ENCODE data around the gene RAPGEFL1. TPM values are rescaled to one million over a fixed set of nuclear protein-coding genes. Genes with fewer than 3 reads are reported as not detected.
"Not testable (repeated sequence)": the region's sequence is repeated elsewhere in the genome, so short reads cannot be mapped to it uniquely, and the experiment has no call there.

Gene RAPGEFL1
- total RNA-seq, 1 experiment from 2014 or later: 1.5 TPM

DNA sequence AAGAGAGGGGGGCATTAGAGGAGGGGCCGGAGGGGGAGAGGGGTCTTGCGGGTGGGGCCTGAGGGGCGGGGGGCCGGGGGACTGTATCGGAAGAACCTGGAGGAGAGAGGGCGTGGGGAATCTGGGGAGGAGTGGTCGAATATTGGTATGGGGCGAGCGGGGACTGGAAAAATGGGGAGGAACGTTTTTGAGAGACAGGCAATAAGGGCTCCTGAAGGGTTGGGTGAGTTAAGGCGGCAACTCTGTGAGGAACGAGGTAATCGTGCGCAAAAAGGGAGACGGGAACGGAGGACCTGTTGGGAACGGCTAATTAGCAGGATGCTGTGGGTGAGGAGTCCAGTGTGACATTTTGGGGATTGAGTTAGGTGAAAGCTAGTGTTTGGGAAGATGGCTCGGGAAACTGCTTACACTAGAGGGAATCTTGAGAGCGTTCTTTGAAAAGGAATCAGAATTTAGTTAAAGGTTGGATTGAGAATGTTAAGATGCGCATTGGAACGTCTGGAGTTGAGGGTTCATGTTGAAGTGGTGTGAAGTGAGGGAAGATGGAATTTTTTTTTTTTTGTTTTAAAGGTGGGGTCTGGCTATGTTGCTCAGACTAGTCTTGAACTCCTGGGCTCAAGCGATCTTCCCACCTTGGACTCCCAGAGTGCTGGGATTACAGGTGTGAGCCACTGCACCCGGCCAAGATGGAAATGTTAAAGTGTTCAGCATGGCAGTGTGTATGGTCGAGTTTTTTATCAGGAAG, 42.5 kb downstream of the RAPGEFL1 start:
- H3K4me3 ChIP-seq (ENCODE audit: low read length): peak overlapping the region; percentile 97
- no peaks in the 10 kb centered on the region for H3K4me1 ChIP-seq (ENCODE audit: insufficient read depth, low read length)
- peak overlapping the region; percentile 83 for H3K9ac ChIP-seq (ENCODE audit: low read length)
- no peaks in the 10 kb centered on the region for H3K9me2 ChIP-seq (replicated peaks; ENCODE audit: low read length)
- no peaks in the 10 kb centered on the region for H3K27me3 ChIP-seq (ENCODE audit: low read length)
- ChIA-PET POLR2A (ENCODE audit: unreplicated experiment) (no interaction called here), CTCF (interaction anchor here (0.7 kb wide), 1 partner anchor 98 kb away, joined by 3 read pairs; no protein-coding TSS in a partner anchor)
- no peaks in the 10 kb centered on the region for H3F3A ChIP-seq (ENCODE audit: low read length, unreplicated experiment)
- TSS peak; percentile 73 for BruUV-seq (replicated peaks)
- no peaks in the 10 kb centered on the region for H3K9me3 ChIP-seq (ENCODE audit: low read length)
- DNase-seq (peak; percentile 44), ATAC-seq (peak; percentile 74)
- H3K4me2 ChIP-seq (ENCODE audit: low read length): peak overlapping the region; percentile 94
- H3K79me2 ChIP-seq (ENCODE audit: low read length): peaks cover 41% of the 10 kb centered on the region
- TF ChIP-seq EZH2phosphoT487 (IDR thresholded peaks at IDR 0.05; ENCODE audit: borderline replicate concordance, low read length) (no peak), EZH2 (IDR thresholded peaks at IDR 0.05; ENCODE audit: low read length, unreplicated experiment) (no peak)
- TF ChIP-seq, protein P1, sequence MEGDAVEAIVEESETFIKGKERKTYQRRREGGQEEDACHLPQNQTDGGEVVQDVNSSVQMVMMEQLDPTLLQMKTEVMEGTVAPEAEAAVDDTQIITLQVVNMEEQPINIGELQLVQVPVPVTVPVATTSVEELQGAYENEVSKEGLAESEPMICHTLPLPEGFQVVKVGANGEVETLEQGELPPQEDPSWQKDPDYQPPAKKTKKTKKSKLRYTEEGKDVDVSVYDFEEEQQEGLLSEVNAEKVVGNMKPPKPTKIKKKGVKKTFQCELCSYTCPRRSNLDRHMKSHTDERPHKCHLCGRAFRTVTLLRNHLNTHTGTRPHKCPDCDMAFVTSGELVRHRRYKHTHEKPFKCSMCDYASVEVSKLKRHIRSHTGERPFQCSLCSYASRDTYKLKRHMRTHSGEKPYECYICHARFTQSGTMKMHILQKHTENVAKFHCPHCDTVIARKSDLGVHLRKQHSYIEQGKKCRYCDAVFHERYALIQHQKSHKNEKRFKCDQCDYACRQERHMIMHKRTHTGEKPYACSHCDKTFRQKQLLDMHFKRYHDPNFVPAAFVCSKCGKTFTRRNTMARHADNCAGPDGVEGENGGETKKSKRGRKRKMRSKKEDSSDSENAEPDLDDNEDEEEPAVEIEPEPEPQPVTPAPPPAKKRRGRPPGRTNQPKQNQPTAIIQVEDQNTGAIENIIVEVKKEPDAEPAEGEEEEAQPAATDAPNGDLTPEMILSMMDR (conservative IDR thresholded peaks at IDR 0.05; ENCODE audit: low read depth, low read length): no peak
- peak overlapping the region; percentile 68 for H3K27ac ChIP-seq (ENCODE audit: low read length)
- H2AFZ ChIP-seq (ENCODE audit: low read length): peak overlapping the region; percentile 86
- no peaks in the 10 kb centered on the region for H4K20me1 ChIP-seq (ENCODE audit: low read length)
- intact Hi-C loops (cut with micrococcal nuclease): no loop called here
- no peaks in the 10 kb centered on the region for H3K36me3 ChIP-seq (ENCODE audit: low read depth, low read length)

DNA sequence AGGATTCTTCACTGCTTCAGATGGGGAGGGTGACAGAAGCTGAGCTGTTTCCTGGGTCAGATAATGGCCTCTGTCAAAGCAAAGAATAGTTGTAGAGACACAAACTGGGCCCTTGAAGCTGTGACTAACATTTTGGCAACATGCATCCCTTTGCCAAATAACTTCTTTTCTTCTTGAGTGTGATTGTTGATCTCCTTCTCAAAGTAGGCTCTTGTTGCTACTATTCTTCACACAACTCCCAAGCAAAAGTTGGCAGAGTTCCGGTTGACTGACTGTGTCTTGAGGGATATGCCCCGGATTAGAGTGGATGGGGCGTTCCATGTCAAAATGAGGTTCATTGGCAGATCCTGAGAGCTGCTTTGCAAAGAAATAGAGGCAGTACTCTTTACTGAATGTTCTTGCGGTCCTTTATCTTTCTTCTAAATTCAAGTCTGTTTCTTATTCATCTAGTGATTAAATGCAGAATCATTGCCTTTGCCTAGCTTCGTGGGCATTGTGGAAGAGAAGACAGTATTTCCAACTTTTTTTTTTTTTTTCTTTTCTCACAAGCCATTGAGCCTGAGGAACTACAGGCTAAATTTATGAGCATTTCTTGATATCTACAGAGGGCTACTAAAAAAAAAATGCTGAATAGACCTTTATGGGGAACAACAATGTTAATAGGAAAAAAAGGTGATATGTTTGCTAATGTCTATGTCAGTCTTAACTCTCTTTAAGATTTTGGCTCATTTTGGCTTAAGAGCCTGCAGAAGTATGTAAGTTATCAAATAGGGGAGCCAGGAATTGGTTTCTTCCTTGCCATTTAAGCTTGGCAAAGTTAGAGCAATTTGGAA, 47.7 kb downstream of the RAPGEFL1 start:
- Histone ChIP-seq H3K79me2 (ENCODE audit: low read length) (peaks cover 61% of the 10 kb centered on the region), H3F3A (ENCODE audit: low read length, unreplicated experiment) (no peaks in the 10 kb centered on the region), H3K9me2 (replicated peaks; ENCODE audit: low read length) (no peaks in the 10 kb centered on the region), H3K4me2 (ENCODE audit: low read length) (no peak overlapping the region), H3K9ac (ENCODE audit: low read length) (no peak overlapping the region), H3K9me3 (ENCODE audit: low read length) (no peaks in the 10 kb centered on the region), H4K20me1 (ENCODE audit: low read length) (no peaks in the 10 kb centered on the region), H3K27me3 (ENCODE audit: low read length) (no peaks in the 10 kb centered on the region), H3K4me3 (ENCODE audit: low read length) (no peak overlapping the region), H3K4me1 (ENCODE audit: insufficient read depth, low read length) (no peaks in the 10 kb centered on the region), H2AFZ (ENCODE audit: low read length) (no peak overlapping the region), H3K36me3 (ENCODE audit: low read depth, low read length) (no peaks in the 10 kb centered on the region), H3K27ac (ENCODE audit: low read length) (no peak overlapping the region)
- TSS peak; percentile 0 for BruUV-seq (replicated peaks)
- TF ChIP-seq EZH2phosphoT487 (IDR thresholded peaks at IDR 0.05; ENCODE audit: borderline replicate concordance, low read length) (no peak), EZH2 (IDR thresholded peaks at IDR 0.05; ENCODE audit: low read length, unreplicated experiment) (no peak)
- TF ChIP-seq, protein P1 (conservative IDR thresholded peaks at IDR 0.05; ENCODE audit: low read depth, low read length): no peak
- ATAC-seq (no peak), DNase-seq (no peak)
- ChIA-PET CTCF (no interaction called here), POLR2A (ENCODE audit: unreplicated experiment) (no interaction called here)
- intact Hi-C loops (cut with micrococcal nuclease): no loop called here

DNA sequence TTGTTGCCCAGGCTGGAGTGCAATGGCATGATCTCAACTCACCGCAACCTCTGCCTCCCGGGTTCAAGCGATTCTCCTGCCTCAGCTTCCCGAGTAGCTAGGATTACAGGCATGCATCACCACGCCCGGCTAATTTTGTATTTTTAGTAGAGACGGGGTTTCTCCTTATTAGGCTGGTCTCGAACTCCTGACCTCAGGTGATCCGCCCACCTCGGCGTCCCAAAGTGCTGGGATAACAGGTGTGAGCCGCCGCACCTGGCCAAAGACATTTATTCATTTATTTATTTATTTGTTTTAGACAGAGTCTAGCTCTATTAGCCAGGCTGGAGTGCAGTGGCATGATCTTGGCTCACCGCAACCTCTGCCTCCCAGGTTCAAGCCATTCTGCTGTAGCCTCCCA, 51.9 kb downstream of the RAPGEFL1 start:
- H3K4me2 ChIP-seq (ENCODE audit: low read length); DNase-seq; H3K4me1 ChIP-seq (ENCODE audit: insufficient read depth, low read length); intact Hi-C loops (cut with micrococcal nuclease); H2AFZ ChIP-seq (ENCODE audit: low read length); BruUV-seq (replicated peaks); H3K4me3 ChIP-seq (ENCODE audit: low read length); H3K9me3 ChIP-seq (ENCODE audit: low read length); H3K27ac ChIP-seq (ENCODE audit: low read length); H3K36me3 ChIP-seq (ENCODE audit: low read depth, low read length); CTCF ChIA-PET; H3K9ac ChIP-seq (ENCODE audit: low read length); ATAC-seq; H4K20me1 ChIP-seq (ENCODE audit: low read length); POLR2A ChIA-PET (ENCODE audit: unreplicated experiment); H3K9me2 ChIP-seq (replicated peaks; ENCODE audit: low read length); H3K27me3 ChIP-seq (ENCODE audit: low read length); H3F3A ChIP-seq (ENCODE audit: low read length, unreplicated experiment): not testable (repeated sequence)
- H3K79me2 ChIP-seq (ENCODE audit: low read length): peaks cover 47% of the 10 kb centered on the region

All from PC-3 (cell line).